NCI-H345 treated with DMSO at 0.1 percent for 48 hours (cell line): ENCODE results near the gene C1S.
"Not testable (repeated sequence)": the region's sequence is repeated elsewhere in the genome, so short reads cannot be mapped to it uniquely, and the experiment has no call there.

ENCODE experiments used
- DNase-seq: peaks from one replicate; lab custom pipeline; 2025; ENCODE audit not compliant: unreplicated experiment; lab: John Stamatoyannopoulos, UW

The C1S gene

DNA sequence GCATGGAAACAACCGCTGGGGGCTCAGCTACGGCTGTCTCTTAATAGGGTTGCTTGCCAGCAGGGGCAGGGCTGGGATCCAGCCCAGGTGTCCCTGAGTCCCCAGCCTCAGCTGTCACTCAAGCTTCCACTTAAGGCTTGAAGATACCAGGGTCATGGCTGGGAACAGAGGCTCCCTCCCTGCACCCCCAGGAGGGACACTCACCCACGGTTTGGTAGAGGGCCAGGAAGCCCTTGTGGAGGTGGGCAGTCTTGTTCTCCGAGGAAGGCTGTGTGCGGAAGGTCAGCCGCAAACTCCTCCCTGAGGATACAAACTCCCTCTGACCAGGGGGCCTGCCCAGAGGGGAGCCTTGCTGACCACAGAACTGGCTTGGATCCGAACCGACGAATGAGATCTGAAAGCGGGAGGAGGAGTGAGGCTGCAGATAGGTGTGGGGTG, 41.2 kb downstream of the C1S start:
- no peak for DNase-seq

- no peak for DNase-seq
Measured at GRCh38 chr12:7102582-7102981, 42.1 kb downstream of the C1S start.

DNA sequence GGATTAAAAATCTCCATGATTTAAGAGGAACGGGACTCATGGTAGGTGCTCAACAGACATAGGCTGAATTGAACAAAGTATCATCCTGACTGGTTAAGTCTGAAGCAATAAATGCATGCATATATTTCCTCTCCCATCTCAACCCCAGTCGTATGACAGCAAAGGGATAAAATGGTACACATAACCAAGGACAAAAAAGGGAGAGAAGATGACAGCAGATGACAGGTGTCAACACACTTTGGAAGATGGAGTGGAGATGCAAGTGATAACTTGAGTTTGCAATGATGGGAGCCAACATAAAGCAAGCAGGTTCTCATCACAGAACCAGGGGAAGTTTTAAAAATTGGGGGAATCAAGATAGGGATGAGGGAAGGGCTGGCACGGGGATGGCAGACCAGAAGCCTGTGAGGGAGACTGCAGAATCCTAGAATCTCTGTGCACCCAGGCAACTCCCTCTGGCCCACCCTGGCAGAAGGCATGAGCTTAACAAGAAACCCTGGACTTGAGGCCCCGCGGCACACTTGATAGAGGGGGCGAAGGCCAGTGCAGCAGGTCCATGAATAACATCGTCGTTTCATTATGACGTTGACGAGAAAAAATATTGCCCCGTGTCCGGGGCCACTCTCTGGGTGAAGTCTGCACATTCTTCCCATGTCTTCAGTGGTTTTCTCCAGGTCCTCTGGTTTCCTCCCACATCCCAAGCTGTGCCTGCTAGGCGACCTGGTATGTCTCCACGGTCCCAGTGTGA, 43.5 kb downstream of the C1S start:
- no peak for DNase-seq

DNA sequence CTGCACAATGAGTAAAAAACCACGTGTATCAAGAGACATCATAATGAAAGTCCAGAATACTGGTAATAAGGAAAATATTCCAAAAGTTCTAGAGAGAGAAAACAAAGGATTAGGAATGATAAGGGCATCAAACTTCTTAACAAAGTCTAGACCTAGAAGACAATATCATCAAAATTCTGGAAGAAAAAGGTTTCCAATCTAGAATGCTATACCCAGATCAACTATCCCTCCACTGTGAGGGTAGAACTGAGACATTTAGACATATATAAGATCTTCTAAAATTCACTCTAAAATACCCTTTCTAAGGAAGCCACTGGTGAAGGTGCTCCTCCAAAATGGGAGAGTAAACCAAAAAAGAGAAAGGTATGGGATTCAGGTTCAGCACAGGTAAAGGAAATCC, 45.6 kb downstream of the C1S start:
- no peak for DNase-seq

- DNase-seq: not testable (repeated sequence)
Measured at GRCh38 chr12:7107181-7107580, 46.7 kb downstream of the C1S start.

- DNase-seq: no peak
Measured at GRCh38 chr12:7107636-7108002, 47.1 kb downstream of the C1S start.

DNA sequence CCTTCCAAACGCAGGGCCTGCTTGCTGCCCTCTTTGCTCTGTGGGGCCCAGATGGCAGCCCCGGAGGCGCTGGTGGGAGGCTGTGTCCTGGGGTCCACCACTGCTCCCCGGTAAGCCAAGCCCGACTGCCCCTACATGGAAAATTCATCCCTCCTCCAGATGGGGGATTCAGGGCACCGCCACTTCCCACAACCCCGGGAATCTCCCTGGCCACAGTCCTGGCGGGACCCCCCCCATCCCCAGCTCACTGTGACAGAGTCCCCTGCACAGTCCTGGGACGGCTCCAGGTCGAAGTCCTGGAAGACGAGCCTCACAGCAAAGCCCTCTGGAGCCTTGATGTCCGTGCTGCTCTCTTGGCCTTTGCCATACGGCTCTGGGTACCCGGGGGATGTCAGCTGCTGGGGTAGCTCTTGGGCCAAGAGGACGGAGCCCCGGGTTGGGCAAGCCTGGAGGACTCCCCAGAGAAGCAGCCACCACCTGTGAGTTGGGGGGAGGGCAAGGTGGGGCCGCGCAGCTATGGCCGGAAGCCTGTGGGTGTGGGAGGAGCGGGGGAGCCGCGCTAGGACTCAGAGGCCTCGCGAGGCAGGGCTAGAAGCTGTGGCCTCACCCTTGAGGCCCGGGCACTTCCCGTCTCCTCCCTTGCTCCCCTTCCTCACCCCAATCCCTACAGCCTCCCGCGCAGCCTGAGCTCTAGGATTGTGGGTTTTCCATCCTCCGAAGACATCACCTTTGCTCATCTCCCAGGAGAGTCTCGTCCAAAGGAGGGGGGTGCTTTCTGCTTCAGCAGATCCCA, 47.7 kb downstream of the C1S start:
- no peak for DNase-seq

- DNase-seq: peak; percentile 41
Measured at GRCh38 chr12:7108796-7109571, 48.5 kb downstream of the C1S start, which contains the start of gene C1RL. Gene C1RL (minus strand): TSS chr12:7109214. CDS start chr12:7109180, 34 bp downstream.

- DNase-seq: no peak
Measured at GRCh38 chr12:7109572-7109920, 49.0 kb downstream of the C1S start.

DNA sequence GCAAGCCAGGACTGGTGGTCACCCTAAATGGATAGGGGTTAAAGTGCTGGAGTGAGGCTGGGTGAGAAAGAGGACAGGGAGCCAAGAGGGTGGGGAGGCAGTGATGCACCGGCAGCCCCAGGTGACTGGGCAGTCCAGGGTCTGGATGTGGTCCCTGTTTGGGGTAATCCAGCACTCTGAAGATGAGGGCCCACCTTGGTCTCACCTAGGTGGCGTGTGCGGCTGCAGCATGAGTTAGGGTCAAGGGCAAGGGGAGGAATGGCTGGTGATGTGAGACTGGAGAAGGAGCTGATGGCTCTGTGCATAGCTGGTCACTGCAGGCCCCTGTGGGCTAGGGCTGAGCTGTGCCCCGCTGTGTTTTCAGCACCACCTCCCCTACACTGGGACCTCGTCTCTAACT, 50.1 kb downstream of the C1S start:
- no peak for DNase-seq

DNA sequence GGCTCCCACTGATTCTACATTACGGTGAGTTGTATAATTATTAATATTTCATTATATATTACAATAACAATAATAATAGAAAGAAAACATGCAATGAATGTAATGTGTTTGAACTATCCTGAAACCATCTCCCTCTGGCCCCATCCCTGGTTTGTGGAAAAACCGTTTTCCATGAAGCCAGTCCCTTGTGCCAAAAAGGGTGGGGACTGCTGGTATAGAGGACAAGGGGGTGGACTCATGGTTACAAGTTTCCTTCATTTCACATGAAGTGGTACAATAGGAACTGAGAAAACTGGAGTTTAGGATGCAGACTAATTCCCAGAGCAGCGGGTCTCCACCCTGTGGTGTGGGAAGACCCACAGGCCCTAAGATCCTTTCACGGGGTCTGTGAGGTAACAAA, 51.5 kb downstream of the C1S start:
- DNase-seq: no peak

DNA sequence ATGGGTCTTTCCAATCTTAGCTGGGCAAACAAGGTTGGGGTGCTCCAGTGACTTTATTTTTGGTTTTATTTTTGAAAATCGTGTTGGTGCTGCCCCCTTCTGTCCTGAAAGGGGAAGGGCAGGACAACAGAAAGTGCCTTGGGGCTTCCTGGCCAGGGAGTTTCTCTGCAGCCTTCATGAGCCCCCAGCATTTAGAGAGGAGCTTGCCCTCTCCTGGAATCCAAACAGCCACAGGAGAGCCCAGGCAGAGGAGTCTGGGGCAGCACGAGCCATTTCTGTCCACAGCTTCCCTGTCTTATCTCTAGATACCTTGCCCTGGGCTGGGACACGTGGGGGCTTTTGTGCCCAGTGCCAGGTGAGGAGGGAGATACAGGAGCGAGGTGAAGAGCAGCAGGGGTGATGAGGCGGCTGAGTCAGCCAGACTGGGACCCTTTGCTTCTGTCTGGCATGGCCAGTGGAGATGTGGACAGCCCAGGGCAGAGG, 52.9 kb downstream of the C1S start:
- peak; percentile 21 for DNase-seq

DNA sequence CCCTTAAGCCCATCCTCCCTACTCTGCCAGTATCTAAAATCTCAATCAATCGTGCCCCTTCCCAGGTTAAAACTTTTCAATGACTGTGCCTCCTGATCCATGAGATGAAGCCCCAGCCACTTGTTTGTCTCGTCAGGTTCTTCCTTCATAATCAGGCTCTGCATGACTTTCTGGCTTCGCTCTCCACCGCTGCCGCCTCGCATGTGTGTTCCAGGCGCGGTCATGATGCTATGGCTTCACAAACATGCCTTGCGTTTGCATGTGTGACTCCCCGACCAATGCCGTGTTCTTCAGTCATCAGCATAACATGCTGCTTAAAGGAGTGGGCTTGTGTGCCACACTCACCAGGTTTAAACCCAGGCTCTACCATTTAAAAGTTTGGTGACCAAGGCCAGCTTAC, 53.5 kb downstream of the C1S start:
- no peak for DNase-seq

GRCh38 chr12:7114851-7115250, 54.3 kb downstream of the C1S start:
- no peak for DNase-seq

DNA sequence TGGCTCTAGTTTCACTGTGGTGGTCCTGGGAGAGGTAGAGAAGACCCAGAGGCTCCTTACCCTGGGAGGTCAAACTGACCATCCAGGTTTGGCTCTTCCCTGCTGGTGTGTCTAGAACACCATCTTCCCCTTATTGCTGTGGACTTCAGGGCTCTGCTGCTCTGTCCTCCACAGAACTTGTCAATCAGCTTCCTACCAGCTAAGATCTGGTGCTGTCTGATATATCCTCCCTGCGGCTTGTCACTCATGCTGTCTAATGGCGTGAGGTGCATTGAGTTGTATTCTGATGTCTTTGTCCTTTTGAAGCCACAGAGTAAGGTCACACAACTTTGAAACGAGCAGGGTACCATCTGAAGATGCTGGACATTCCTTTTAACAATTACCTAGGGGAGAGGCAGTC, 55.7 kb downstream of the C1S start:
- DNase-seq: no peak

DNA sequence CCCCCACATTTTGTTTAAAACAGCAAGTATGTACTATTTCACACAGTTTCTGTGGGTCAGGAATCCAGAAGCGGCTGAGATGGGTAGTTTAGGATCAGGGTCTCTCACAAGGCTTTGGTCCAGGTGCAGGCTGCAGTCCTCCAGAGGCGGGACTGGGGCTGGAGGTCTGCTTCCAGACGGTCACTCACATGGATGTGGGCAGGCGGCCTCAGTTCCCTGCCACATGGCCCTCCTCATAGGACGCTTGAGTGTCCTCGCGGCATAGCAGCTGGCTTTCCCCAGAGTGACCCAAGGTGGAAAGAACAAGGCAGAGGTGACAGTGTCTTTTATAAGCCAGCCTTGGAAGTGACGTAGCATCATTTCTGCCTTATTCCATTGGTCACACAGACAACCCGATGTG, 56.4 kb downstream of the C1S start:
- DNase-seq: no peak

DNA sequence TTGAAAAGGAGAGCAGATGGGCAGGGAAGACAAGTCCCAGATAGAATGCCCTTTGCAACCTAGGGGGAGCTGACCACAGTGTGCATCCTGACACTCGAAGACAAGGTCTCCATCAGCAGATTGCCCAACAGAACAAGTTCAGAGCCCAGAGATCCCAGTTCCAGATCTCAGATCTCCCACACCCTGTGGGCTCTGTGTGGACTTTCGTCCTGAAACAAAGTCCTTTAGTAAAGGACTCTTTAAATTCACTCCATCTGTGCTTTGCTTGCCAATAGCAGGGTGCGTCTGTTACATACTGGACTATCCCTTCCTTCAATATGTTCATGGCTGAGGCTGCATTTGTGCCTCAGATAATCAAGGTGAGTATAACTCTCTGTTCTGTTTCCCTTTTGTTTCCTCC, 57.2 kb downstream of the C1S start:
- no peak for DNase-seq

- DNase-seq: no peak
Measured at GRCh38 chr12:7118881-7119280, 58.4 kb downstream of the C1S start.

GRCh38 chr12:7120166-7120565, 59.6 kb downstream of the C1S start:
- DNase-seq: no peak
